ENCODE measurements around the gene STK17A. TPM values are rescaled to one million over a fixed set of nuclear protein-coding genes. Genes with fewer than 3 reads are reported as not detected.

STK17A gene
- total and polyA plus RNA-seq, 2 of the 8 experiments (the other 6 are each of a cell fraction or from before 2014, with no cell fraction given) = 2.2 to 12.2 TPM

DNA sequence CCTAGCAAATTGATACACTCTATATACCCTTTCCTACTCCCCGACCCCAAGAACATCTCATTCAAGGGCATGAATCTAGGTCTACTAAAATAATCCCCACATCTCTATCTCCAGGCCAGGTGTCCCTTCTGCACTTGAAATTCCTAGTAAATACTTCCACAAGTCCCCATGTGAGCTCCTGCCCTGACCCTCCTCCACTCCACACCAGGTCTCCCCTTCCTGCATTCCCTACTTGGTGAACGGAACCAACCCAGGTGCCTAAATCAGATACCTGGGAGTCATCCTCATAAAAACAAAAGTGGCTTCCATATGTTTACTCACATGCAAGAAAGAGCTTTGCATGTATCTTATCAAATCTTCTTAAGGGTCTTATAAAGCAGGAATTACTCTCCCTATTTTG is 77.2 kb downstream of the STK17A start:
- H4K5ac ChIP-seq (ENCODE audit: insufficient read length, low read depth, low read length) = no peak overlapping the region
- H3K79me2 ChIP-seq (ENCODE audit: control insufficient read depth in 1 of 2, insufficient read depth in 2 of 2, low read length in 2 of 2) = peaks cover 0 to 85% of the 10 kb centered on the region in 2 experiments; a peak in 3 of 4 replicates
- H4K8ac ChIP-seq (ENCODE audit: extremely low read depth, insufficient read depth, low read length) = no peak overlapping the region
- no peaks in the 10 kb centered on the region for H3K23me2 ChIP-seq (ENCODE audit: low read depth, low read length)
- H2BK5ac ChIP-seq (ENCODE audit: low read depth, low read length) = no peak overlapping the region
- H3K27me3 ChIP-seq (replicated peaks in 1 of 4; ENCODE audit: control insufficient read depth in 3 of 4, extremely low read depth in 1 of 4, insufficient read depth in 3 of 4, low read length in 3 of 4) = no peaks in the 10 kb centered on the region
- H3K4ac ChIP-seq (replicated peaks; ENCODE audit: insufficient read length, low read depth, low read length) = no peak overlapping the region
- H3K4me1 ChIP-seq (replicated peaks in 1 of 4; ENCODE audit: control insufficient read depth in 3 of 4, insufficient read depth in 4 of 4, low read length in 3 of 4) = peaks cover 1 to 17% (median 12%) of the 10 kb centered on the region in 4 experiments; a peak in 6 of 7 replicates
- peaks cover 6% of the 10 kb centered on the region; the same call in 1 of the 2 replicates for H3K79me1 ChIP-seq (ENCODE audit: low read depth, low read length)
- H4K20me1 ChIP-seq (replicated peaks in 1 of 2; ENCODE audit: control insufficient read depth in 1 of 2, insufficient read depth in 2 of 2, low read length in 2 of 2) = peaks cover 0 to 3% of the 10 kb centered on the region in 2 experiments
- H2AK5ac ChIP-seq (ENCODE audit: low read depth, low read length) = no peak overlapping the region
- H2AFZ ChIP-seq (ENCODE audit: low read length) = no peak overlapping the region
- no peak overlapping the region for H3K18ac ChIP-seq (ENCODE audit: extremely low read depth, low read length)
- FAIRE-seq (no peak), DNase-seq (ENCODE audit: low read depth in 1 of 2, low spot score in 2 of 2) (no peak)
- H3K4me3 ChIP-seq (ENCODE audit: extremely low read depth in 1 of 4, insufficient read depth in 2 of 4, low read depth in 3 of 4, low read length in 4 of 4) = no peak overlapping the region; a peak in 1 of 8 replicates
- H3K27ac ChIP-seq (ENCODE audit: low read depth, low read length) = no peak overlapping the region
- ChIA-PET CTCF (ENCODE audit: partially characterized antibody) (interaction anchor here (0.6 to 1.8 kb wide), 3 partner anchors 21 to 642 kb away, joined by 3 to 5 read pairs (median 5); no protein-coding TSS in a partner anchor), POLR2A (ENCODE audit: partially characterized antibody) (interaction anchor here (0.7 to 1.8 kb wide), 5 partner anchors 9 to 77 kb away, joined by 3 to 8 read pairs (median 4); partner anchors contain the start of gene STK17A)
- H2BK20ac ChIP-seq (ENCODE audit: low read length) = no peak overlapping the region
- H3K14ac ChIP-seq (ENCODE audit: insufficient read length) = no peak overlapping the region
- peaks cover 0 to 8% (median 2%) of the 10 kb centered on the region in 4 experiments; a peak in 2 of 8 replicates for H3K36me3 ChIP-seq (ENCODE audit: control insufficient read depth in 2 of 4, insufficient read depth in 4 of 4, low read length in 3 of 4)
- no peak overlapping the region for H3K23ac ChIP-seq (ENCODE audit: insufficient read length)
- H4K91ac ChIP-seq (replicated peaks; ENCODE audit: insufficient read length, low read length) = no peak overlapping the region
- no peaks in the 10 kb centered on the region for H3K9me3 ChIP-seq (ENCODE audit: insufficient read depth in 2 of 2, low read depth in 1 of 2, low read length in 1 of 2)
- H3K4me2 ChIP-seq (ENCODE audit: insufficient read depth in 1 of 2, low read depth in 2 of 2, low read length in 2 of 2) = peak overlapping the region in 1 of 2 experiments; percentile 24; a peak in 1 of 4 replicates
- 82% methylated on average over 2 of the region's 2 CpGs; no CpG with 5 or more reads in 1 of the 2 experiments for WGBS, 2 experiments (ENCODE audit: extremely low coverage in 1 of 2, insufficient coverage in 1 of 2, insufficient read length in 1 of 2, insufficient replicate concordance in 2 of 2, low coverage in 1 of 2, low lambda C conversion rate in 2 of 2, missing lambda C conversion rate in 1 of 2)
- no peak overlapping the region for H2BK12ac ChIP-seq (ENCODE audit: low read depth, low read length)
- no peak overlapping the region for H3K56ac ChIP-seq (replicated peaks; ENCODE audit: insufficient read length, low read depth, low read length)
- no peak overlapping the region for H3K9ac ChIP-seq (replicated peaks in 1 of 4; ENCODE audit: extremely low read depth in 1 of 4, low read depth in 3 of 4, low read length in 3 of 4)
- H2BK120ac ChIP-seq (replicated peaks; ENCODE audit: low read depth, low read length) = no peak overlapping the region
- TF ChIP-seq RNF2 (IDR thresholded peaks at IDR 0.05; ENCODE audit: borderline replicate concordance, low read depth, low read length, missing control alignments, poor library complexity, severe bottlenecking) (no peak), RFX5 (IDR thresholded peaks at IDR 0.05; ENCODE audit: borderline replicate concordance, low read depth, low read length) (no peak), TCF12 (IDR thresholded peaks at IDR 0.05; ENCODE audit: low read depth, low read length) (0 out of 2 replicates have a peak, but pooled peaks have one; percentile 34), ZNF274 (IDR thresholded peaks at IDR 0.05; ENCODE audit: borderline replicate concordance, extremely low read depth, low read length) (no peak), SP1 (IDR thresholded peaks at IDR 0.05; ENCODE audit: low read depth, low read length) (no peak)
- no peak overlapping the region for H2BK15ac ChIP-seq (ENCODE audit: low read length)
